Keratinocyte (primary cell): ENCODE measurements around the gene TPM4. TPM values are rescaled to one million over a fixed set of nuclear protein-coding genes. Genes with fewer than 3 reads are reported as not detected.

Source experiments
- DNase-seq: peaks from one replicate; pipeline ENCODE4 v3.0.0-alpha.2; 2011; ENCODE audit warnings: low read depth, missing footprints, low spot score
- FAIRE-seq: peaks from 2 replicates; lab custom pipeline; 2011; peaks lifted over from hg19 to GRCh38; lab: Jason Lieb, UNC
- H2AFZ ChIP-seq: 2 replicates; pipeline ENCODE4 v1.6.0; 2012; ENCODE audit warnings: low read length, control low read depth, inconsistent platforms; ENCODE audit not compliant: control insufficient read depth
- H3K27ac ChIP-seq: 2 replicates; pipeline ENCODE4 v1.5.1; 2011; ENCODE audit warnings: low read length; ENCODE audit not compliant: control insufficient read depth, insufficient read depth
- H3K27me3 ChIP-seq: 3 replicates; pipeline ENCODE4 v1.6.0; 2011; ENCODE audit warnings: low read length; ENCODE audit not compliant: control insufficient read depth, insufficient read depth; ENCODE audit errors: extremely low read depth
- H3K36me3 ChIP-seq, 2 experiments: 2 replicates in 1 of 2; 3 replicates in 1 of 2; pipeline ENCODE4 v1.5.1; 2011; ENCODE audit warnings: low read length in 2 of 2, mild to moderate bottlenecking in 1 of 2; ENCODE audit not compliant: control insufficient read depth in 2 of 2, insufficient read depth in 2 of 2; ENCODE audit errors: extremely low read depth in 1 of 2
- H3K4me1 ChIP-seq: 3 replicates; pipeline ENCODE4 v1.5.1; 2011; ENCODE audit warnings: low read length; ENCODE audit not compliant: control insufficient read depth, insufficient read depth; ENCODE audit errors: extremely low read depth
- H3K4me2 ChIP-seq: 3 replicates; pipeline ENCODE4 v1.6.0; 2011; ENCODE audit warnings: low read depth, low read length; ENCODE audit not compliant: control insufficient read depth, insufficient read depth; ENCODE audit errors: extremely low read depth
- H3K4me3 ChIP-seq, 3 experiments: fragments of 200-600 bp in 1 of 3; sonication (generic) in 1 of 3; 2 replicates in 2 of 3; 3 replicates in 1 of 3; pipeline ENCODE4 v1.5.1; 2011 to 2016; ENCODE audit warnings: low read length in 3 of 3, mild to moderate bottlenecking in 3 of 3, control low read depth in 2 of 3, inconsistent platforms in 1 of 3, low read depth in 1 of 3, mixed read lengths in 1 of 3, mixed run types in 1 of 3, moderate library complexity in 1 of 3; ENCODE audit not compliant: control insufficient read depth in 2 of 3, insufficient read depth in 2 of 3; ENCODE audit errors: extremely low read depth in 1 of 3
- H3K79me2 ChIP-seq: 2 replicates; pipeline ENCODE4 v1.6.0; 2012; ENCODE audit warnings: low read length; ENCODE audit not compliant: control insufficient read depth, insufficient read depth
- H3K9ac ChIP-seq: 3 replicates; pipeline ENCODE4 v1.6.0; 2011; ENCODE audit warnings: low read length; ENCODE audit not compliant: control insufficient read depth, insufficient read depth; ENCODE audit errors: extremely low read depth
- H3K9me1 ChIP-seq: 3 replicates; pipeline ENCODE4 v1.6.0; 2011; ENCODE audit warnings: low read length; ENCODE audit not compliant: control insufficient read depth, insufficient read depth; ENCODE audit errors: extremely low read depth
- H3K9me3 ChIP-seq: 2 replicates; pipeline ENCODE4 v1.5.1; 2012; ENCODE audit warnings: low read depth, low read length; ENCODE audit not compliant: control insufficient read depth
- H4K20me1 ChIP-seq: 3 replicates; pipeline ENCODE4 v1.6.0; 2011; ENCODE audit warnings: low read length; ENCODE audit not compliant: control insufficient read depth, insufficient read depth; ENCODE audit errors: extremely low read depth
- EZH2 ChIP-seq: IDR thresholded peaks from one replicate; pipeline ENCODE4 v1.6.1; 2012; ENCODE audit warnings: inconsistent platforms, mild to moderate bottlenecking, low read length, moderate library complexity
- dilution Hi-C: fragments of 300-500 bp; cut with MboI; formaldehyde crosslinking; loops from one replicate; pipeline ENCODE4 v1.7.0; 2020; ENCODE audit warnings: low sequenced_read_pairs; ENCODE audit not compliant: extremely low pct_ligation_motif_present
- polyA plus RNA-seq, 5 experiments: library from polyadenylated mRNA; depleted of rRNA in 3 of 5; stranded (reverse) in 3 of 5; stranded (forward) in 1 of 5; unstranded in 1 of 5; fragments of >200 nt; gene quantifications; 1 replicate in 1 of 5; 2 replicates in 3 of 5; 3 replicates in 1 of 5; pipeline versions ENCODE4 v1.2.1 to v1.2.3, GENCODE V29; 2011 to 2012; ENCODE audit warnings: missing spikeins in 2 of 5, low read depth in 1 of 5, low replicate concordance in 1 of 5
- TF ChIP-seq, protein P1 (sequence below), 3 experiments: IDR thresholded peaks in 1 of 3; conservative IDR thresholded peaks in 1 of 3; optimal IDR thresholded peaks in 1 of 3; 2 replicates in 2 of 3; 3 replicates in 1 of 3; pipeline versions ENCODE3 to v1.5.1; 2011; ENCODE audit warnings: low read length in 3 of 3, mild to moderate bottlenecking in 3 of 3, moderate library complexity in 2 of 3, control low read depth in 1 of 3, inconsistent platforms in 1 of 3; ENCODE audit not compliant: insufficient read depth in 2 of 3; ENCODE audit errors: extremely low read depth in 1 of 3

Gene TPM4
- polyA plus RNA-seq, 1 donor (not counting 4 experiments of a cell fraction or from before 2014, with no cell fraction given), result 646 TPM

DNA sequence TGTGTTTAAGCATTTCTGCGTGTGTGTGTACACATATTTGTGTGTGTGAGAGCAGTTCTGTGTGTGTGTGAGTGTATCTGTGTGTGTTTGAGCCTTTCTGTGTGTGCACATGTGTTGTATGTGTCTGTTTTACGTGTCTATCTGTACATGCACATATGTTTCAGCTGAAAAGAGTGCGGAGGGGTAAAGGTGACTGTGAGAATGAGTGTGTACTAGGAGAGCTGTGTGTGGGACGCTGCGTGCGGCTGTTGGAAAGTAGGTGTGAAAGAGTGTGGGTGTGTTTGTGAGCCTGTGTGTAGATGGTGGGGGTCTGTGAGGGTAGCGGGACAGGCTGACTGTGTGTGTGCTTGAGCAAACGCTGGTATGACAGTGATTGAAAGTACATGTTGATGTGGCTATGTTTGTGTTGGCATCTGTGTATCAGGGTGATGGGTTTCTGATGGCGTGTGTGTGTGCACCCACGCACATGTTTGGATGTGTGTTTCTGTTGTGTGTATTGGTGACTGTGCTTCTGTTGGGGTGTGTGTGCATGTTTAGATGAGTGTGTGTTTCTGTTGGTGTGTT, 7.5 kb upstream of the TPM4 start:
- H3K9me3 ChIP-seq, result no peaks in the 10 kb centered on the region
- no peak overlapping the region for H2AFZ ChIP-seq
- dilution Hi-C loops, result no loop called here
- FAIRE-seq, result no peak
- H3K4me1 ChIP-seq, result peaks cover 33% of the 10 kb centered on the region
- TF ChIP-seq, protein P1, sequence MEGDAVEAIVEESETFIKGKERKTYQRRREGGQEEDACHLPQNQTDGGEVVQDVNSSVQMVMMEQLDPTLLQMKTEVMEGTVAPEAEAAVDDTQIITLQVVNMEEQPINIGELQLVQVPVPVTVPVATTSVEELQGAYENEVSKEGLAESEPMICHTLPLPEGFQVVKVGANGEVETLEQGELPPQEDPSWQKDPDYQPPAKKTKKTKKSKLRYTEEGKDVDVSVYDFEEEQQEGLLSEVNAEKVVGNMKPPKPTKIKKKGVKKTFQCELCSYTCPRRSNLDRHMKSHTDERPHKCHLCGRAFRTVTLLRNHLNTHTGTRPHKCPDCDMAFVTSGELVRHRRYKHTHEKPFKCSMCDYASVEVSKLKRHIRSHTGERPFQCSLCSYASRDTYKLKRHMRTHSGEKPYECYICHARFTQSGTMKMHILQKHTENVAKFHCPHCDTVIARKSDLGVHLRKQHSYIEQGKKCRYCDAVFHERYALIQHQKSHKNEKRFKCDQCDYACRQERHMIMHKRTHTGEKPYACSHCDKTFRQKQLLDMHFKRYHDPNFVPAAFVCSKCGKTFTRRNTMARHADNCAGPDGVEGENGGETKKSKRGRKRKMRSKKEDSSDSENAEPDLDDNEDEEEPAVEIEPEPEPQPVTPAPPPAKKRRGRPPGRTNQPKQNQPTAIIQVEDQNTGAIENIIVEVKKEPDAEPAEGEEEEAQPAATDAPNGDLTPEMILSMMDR (optimal IDR thresholded peaks at IDR 0.05 in 1 of 3, IDR thresholded peaks at IDR 0.05 in 1 of 3, conservative IDR thresholded peaks at IDR 0.05 in 1 of 3; ENCODE audit: extremely low read depth in 1 of 3, insufficient read depth in 2 of 3, low read length in 3 of 3), result no peak
- no peak for TF ChIP-seq EZH2
- peaks cover 32% of the 10 kb centered on the region for H3K79me2 ChIP-seq
- peaks cover 11 to 13% of the 10 kb centered on the region in 2 experiments for H3K36me3 ChIP-seq
- H3K4me2 ChIP-seq, result peak overlapping the region; percentile 98
- peaks cover 2% of the 10 kb centered on the region for H4K20me1 ChIP-seq
- peak overlapping the region; percentile 78 for H3K27ac ChIP-seq
- no peak for DNase-seq
- H3K9me1 ChIP-seq, result peaks cover 4% of the 10 kb centered on the region
- H3K4me3 ChIP-seq, result peak overlapping the region; percentile 85 to 96 (median 91)
- H3K9ac ChIP-seq, result peak overlapping the region; percentile 81
- H3K27me3 ChIP-seq, result no peaks in the 10 kb centered on the region

DNA sequence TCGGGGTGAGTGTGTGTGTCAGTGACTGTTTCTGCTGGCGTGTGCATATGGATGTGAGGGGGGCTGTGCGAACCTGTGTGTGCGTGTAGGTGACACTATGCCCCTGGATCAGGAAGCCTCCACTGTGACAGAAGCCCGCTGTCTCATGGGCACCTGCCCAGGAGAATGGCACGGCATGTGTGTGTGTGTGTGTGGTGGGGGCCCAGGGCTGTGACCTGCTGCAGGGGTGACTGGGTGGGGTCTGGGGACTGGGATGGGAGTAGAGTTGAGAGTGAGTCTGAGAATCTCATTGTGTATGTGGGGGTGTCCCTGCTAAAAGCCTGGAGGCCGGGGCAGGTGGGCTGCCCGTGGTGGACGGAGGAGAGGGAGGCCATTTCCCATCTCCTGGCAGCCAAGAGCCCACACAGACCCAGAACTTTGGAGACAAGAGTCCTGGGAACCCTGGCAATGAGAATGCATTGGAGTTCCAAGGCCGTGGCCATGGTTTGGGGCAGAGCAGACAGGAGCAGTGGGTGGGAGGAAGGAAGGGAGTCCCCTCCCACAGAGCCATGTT, 6.4 kb upstream of the TPM4 start:
- no peak for FAIRE-seq
- H3K9me3 ChIP-seq, result no peaks in the 10 kb centered on the region
- H2AFZ ChIP-seq, result peak overlapping the region; percentile 56
- dilution Hi-C loops, result no loop called here
- H3K4me1 ChIP-seq, result peaks cover 27% of the 10 kb centered on the region
- no peak for TF ChIP-seq EZH2
- TF ChIP-seq, protein P1 (optimal IDR thresholded peaks at IDR 0.05 in 1 of 3, IDR thresholded peaks at IDR 0.05 in 1 of 3, conservative IDR thresholded peaks at IDR 0.05 in 1 of 3; ENCODE audit: extremely low read depth in 1 of 3, insufficient read depth in 2 of 3, low read length in 3 of 3), result no peak
- H4K20me1 ChIP-seq, result peaks cover 2% of the 10 kb centered on the region
- H3K79me2 ChIP-seq, result peaks cover 32% of the 10 kb centered on the region
- H3K9ac ChIP-seq, result peak overlapping the region; percentile 81
- peaks cover 4% of the 10 kb centered on the region for H3K9me1 ChIP-seq
- H3K4me3 ChIP-seq, result peak overlapping the region; percentile 85 to 96 (median 91)
- H3K27ac ChIP-seq, result peak overlapping the region; percentile 78
- DNase-seq, result no peak
- no peaks in the 10 kb centered on the region for H3K27me3 ChIP-seq
- H3K36me3 ChIP-seq, result peaks cover 13 to 17% of the 10 kb centered on the region in 2 experiments
- peak overlapping the region; percentile 98 for H3K4me2 ChIP-seq
